ENCODE results near the gene COL6A1.
"Not testable (repeated sequence)": the region's sequence is repeated elsewhere in the genome, so short reads cannot be mapped to it uniquely, and the experiment has no call there.

The COL6A1 gene

GRCh38 chr21:45965084-45965809 lies 16.3 kb upstream of the COL6A1 start:
- DNase-seq (ENCODE audit: low spot score), result no peak

- DNase-seq (ENCODE audit: low spot score), result no peak
These were observed 14.7 kb upstream of the COL6A1 start for GRCh38 chr21:45966791-45967394.

GRCh38 chr21:45969921-45970673 lies 11.5 kb upstream of the COL6A1 start:
- DNase-seq (ENCODE audit: low spot score), result no peak

- DNase-seq (ENCODE audit: low spot score), result peak; percentile 83
These were observed 10.6 kb upstream of the COL6A1 start for GRCh38 chr21:45970674-45971615.

GRCh38 chr21:45971616-45972352 lies 9.8 kb upstream of the COL6A1 start:
- DNase-seq (ENCODE audit: low spot score), result peak; percentile 85

GRCh38 chr21:45972353-45972715 lies 9.2 kb upstream of the COL6A1 start:
- peak; percentile 19 for DNase-seq (ENCODE audit: low spot score)

GRCh38 chr21:45972716-45973474 lies 8.7 kb upstream of the COL6A1 start:
- DNase-seq (ENCODE audit: low spot score), result peak; percentile 76

- peak; percentile 90 for DNase-seq (ENCODE audit: low spot score)
These were observed 8.0 kb upstream of the COL6A1 start for GRCh38 chr21:45973475-45974072.

- peak; percentile 80 for DNase-seq (ENCODE audit: low spot score)
These were observed 7.2 kb upstream of the COL6A1 start for GRCh38 chr21:45974073-45975019.

- no peak for DNase-seq (ENCODE audit: low spot score)
These were observed 6.4 kb upstream of the COL6A1 start for GRCh38 chr21:45975020-45975666.

GRCh38 chr21:45975667-45976409 lies 5.7 kb upstream of the COL6A1 start:
- not testable (repeated sequence) for DNase-seq (ENCODE audit: low spot score)

GRCh38 chr21:45976701-45977311 lies 4.8 kb upstream of the COL6A1 start:
- no peak for DNase-seq (ENCODE audit: low spot score)

- no peak for DNase-seq (ENCODE audit: low spot score)
These were observed 4.2 kb upstream of the COL6A1 start for GRCh38 chr21:45977396-45977795.

- DNase-seq (ENCODE audit: low spot score), result no peak
These were observed 2.4 kb upstream of the COL6A1 start for GRCh38 chr21:45979141-45979631.

- no peak for DNase-seq (ENCODE audit: low spot score)
These were observed 1.9 kb upstream of the COL6A1 start for GRCh38 chr21:45979651-45980050.

GRCh38 chr21:45980271-45980670 lies 1.3 kb upstream of the COL6A1 start:
- no peak for DNase-seq (ENCODE audit: low spot score)

GRCh38 chr21:45980697-45981096 lies 873 bp upstream of the COL6A1 start:
- DNase-seq (ENCODE audit: low spot score), result no peak

Measured in AG08396 (cell line).